ENCODE measurements around the gene GPX2. TPM values are rescaled to one million over a fixed set of nuclear protein-coding genes. Genes with fewer than 3 reads are reported as not detected.

The GPX2 gene
- total and polyA plus RNA-seq, 2 of the 8 experiments (the other 6 are each of a cell fraction or from before 2014, with no cell fraction given): 0.30 to 0.89 TPM

- H2AK5ac ChIP-seq (ENCODE audit: low read depth, low read length): no peak overlapping the region
- H2BK120ac ChIP-seq (replicated peaks; ENCODE audit: low read depth, low read length): no peak overlapping the region
- no peak overlapping the region for H3K18ac ChIP-seq (ENCODE audit: extremely low read depth, low read length)
- H3K27me3 ChIP-seq (replicated peaks in 1 of 4; ENCODE audit: control insufficient read depth in 3 of 4, extremely low read depth in 1 of 4, insufficient read depth in 3 of 4, low read length in 3 of 4): no peaks in the 10 kb centered on the region
- no peak overlapping the region for H2BK12ac ChIP-seq (ENCODE audit: low read depth, low read length)
- H4K91ac ChIP-seq (replicated peaks; ENCODE audit: insufficient read length, low read length): no peak overlapping the region
- H3K4me1 ChIP-seq (replicated peaks in 1 of 4; ENCODE audit: control insufficient read depth in 3 of 4, insufficient read depth in 4 of 4, low read length in 3 of 4): peaks cover 0 to 8% (median 2%) of the 10 kb centered on the region in 4 experiments; a peak in 4 of 7 replicates
- no peak for DNase-seq (ENCODE audit: low read depth in 1 of 2, low spot score in 2 of 2)
- 89% methylated on average over 4 of the region's 4 CpGs; no CpG with 5 or more reads in 1 of the 2 experiments for WGBS, 2 experiments (ENCODE audit: extremely low coverage in 1 of 2, insufficient coverage in 1 of 2, insufficient read length in 1 of 2, insufficient replicate concordance in 2 of 2, low coverage in 1 of 2, low lambda C conversion rate in 2 of 2, missing lambda C conversion rate in 1 of 2)
- H2BK5ac ChIP-seq (ENCODE audit: low read depth, low read length): no peak overlapping the region
- no peak overlapping the region for H2BK15ac ChIP-seq (ENCODE audit: low read length)
- ChIA-PET CTCF (ENCODE audit: partially characterized antibody) (interaction anchor here (1.2 to 3.4 kb wide), 5 partner anchors 8 to 75 kb away, joined by 3 to 16 read pairs (median 4); no protein-coding TSS in a partner anchor), POLR2A (ENCODE audit: partially characterized antibody) (interaction anchor here (0.9 to 1.6 kb wide), 5 partner anchors 9 to 70 kb away, joined by 3 to 6 read pairs (median 3); no protein-coding TSS in a partner anchor)
- no peak overlapping the region for H2BK20ac ChIP-seq (ENCODE audit: low read length)
- no peaks in the 10 kb centered on the region for H3K9me3 ChIP-seq (ENCODE audit: insufficient read depth in 2 of 2, low read depth in 1 of 2, low read length in 1 of 2)
- no peak overlapping the region for H3K9ac ChIP-seq (replicated peaks in 1 of 4; ENCODE audit: extremely low read depth in 1 of 4, low read depth in 3 of 4, low read length in 3 of 4)
- peaks cover 0 to 25% (median 6%) of the 10 kb centered on the region in 4 experiments; a peak in 4 of 8 replicates for H3K36me3 ChIP-seq (ENCODE audit: control insufficient read depth in 2 of 4, insufficient read depth in 4 of 4, low read length in 3 of 4)
- no peak overlapping the region for H2AFZ ChIP-seq (ENCODE audit: low read length)
- no peaks in the 10 kb centered on the region for H3K79me1 ChIP-seq (ENCODE audit: low read depth, low read length)
- FAIRE-seq: no peak
- no peak overlapping the region for H3K14ac ChIP-seq (ENCODE audit: insufficient read length)
- TF ChIP-seq CREB1 (IDR thresholded peaks at IDR 0.05): no peak
- no peak overlapping the region for H4K5ac ChIP-seq (ENCODE audit: insufficient read length, low read depth, low read length)
- no peak overlapping the region for H4K8ac ChIP-seq (ENCODE audit: extremely low read depth, insufficient read depth, low read length)
- no peak overlapping the region for H3K4me2 ChIP-seq (ENCODE audit: insufficient read depth in 1 of 2, low read depth in 2 of 2, low read length in 2 of 2)
- H3K4me3 ChIP-seq (ENCODE audit: extremely low read depth in 1 of 4, insufficient read depth in 2 of 4, low read depth in 3 of 4, low read length in 4 of 4): no peak overlapping the region
- no peaks in the 10 kb centered on the region for H4K20me1 ChIP-seq (replicated peaks in 1 of 2; ENCODE audit: control insufficient read depth in 1 of 2, insufficient read depth in 2 of 2, low read length in 2 of 2)
- no peak overlapping the region for H3K27ac ChIP-seq (ENCODE audit: low read depth, low read length)
- H3K79me2 ChIP-seq (ENCODE audit: control insufficient read depth in 1 of 2, insufficient read depth in 2 of 2, low read length in 2 of 2): no peaks in the 10 kb centered on the region
- H3K23me2 ChIP-seq (ENCODE audit: low read depth, low read length): no peaks in the 10 kb centered on the region
- no peak overlapping the region for H3K23ac ChIP-seq (ENCODE audit: insufficient read length)
- no peak overlapping the region for H3K56ac ChIP-seq (replicated peaks; ENCODE audit: insufficient read length, low read depth, low read length)
- no peak overlapping the region for H3K4ac ChIP-seq (replicated peaks; ENCODE audit: insufficient read length, low read depth, low read length)
Measured at GRCh38 chr14:64944861-64945260, 2.3 kb upstream of the GPX2 start.
